HG02588 (cell line): ENCODE data around the gene MOK.

Experiments used
- ATAC-seq: cut with Tn5 transposase; IDR thresholded peaks from one replicate; pipeline ENCODE4 v1.9.1; 2021; ENCODE audit warnings: mild to moderate bottlenecking, moderate library complexity; ENCODE audit not compliant: unreplicated experiment

MOK gene

GRCh38 chr14:102209224-102209966 is 95.6 kb downstream of the MOK start:
- no peak for ATAC-seq

DNA sequence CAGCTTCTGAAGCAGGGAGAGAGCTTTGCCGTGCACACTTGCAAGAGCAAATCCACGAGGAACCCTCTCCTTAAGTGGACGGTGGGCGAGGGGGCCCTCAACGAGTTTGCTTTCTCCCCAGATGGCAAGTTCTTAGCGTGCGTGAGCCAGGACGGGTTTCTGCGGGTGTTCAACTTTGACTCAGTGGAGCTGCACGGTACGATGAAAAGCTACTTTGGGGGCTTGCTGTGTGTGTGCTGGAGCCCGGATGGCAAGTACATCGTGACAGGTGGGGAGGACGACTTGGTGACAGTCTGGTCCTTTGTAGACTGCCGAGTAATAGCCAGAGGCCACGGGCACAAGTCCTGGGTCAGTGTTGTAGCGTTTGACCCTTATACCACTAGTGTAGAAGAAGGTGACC is 96.2 kb downstream of the MOK start:
- ATAC-seq: no peak

DNA sequence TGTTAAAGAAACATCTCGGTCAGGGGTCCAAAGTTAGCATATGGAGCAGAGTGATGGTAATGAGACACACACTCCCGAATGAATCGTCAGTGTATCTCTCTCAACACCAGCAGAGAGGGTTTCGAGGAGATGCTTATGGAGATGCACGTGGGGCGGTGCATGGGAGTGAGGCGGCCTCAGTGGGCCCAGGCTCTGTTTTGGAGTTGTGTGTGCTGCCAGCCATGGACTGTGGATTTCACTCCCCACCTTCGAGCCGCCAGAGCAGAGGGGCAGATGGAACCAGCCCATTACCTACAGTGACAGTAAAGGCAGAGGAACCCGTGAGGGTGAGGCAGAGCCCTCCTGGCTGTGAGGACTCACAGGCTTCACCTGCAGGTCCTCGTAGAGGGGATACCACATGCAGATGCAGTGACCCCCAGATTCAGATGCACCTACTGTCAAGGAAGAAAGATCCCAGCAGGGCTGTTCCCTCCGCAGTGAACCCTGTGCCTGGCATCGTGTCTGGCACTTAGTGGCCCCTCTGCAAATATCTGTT is 97.1 kb downstream of the MOK start:
- ATAC-seq: no peak

DNA sequence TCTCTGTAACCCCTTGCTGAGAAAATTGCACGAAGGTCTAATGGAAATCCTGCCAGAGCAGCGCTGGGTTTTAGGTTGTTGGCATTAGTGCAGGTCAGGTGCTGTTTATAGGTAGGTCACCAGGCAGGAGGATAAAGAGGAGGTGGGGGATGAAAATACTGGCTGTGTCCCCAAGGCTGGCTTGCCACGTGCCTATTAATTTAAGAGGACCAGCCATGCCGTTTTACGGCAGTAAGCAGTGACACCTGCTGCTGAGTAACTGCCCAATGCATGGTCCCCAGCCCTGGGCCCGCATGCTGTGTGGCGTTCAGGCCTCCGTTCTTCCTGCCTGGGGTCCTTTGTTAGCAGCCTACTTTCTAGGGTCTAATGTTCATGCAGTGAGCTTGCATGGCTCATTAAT is 98.0 kb downstream of the MOK start:
- no peak for ATAC-seq

DNA sequence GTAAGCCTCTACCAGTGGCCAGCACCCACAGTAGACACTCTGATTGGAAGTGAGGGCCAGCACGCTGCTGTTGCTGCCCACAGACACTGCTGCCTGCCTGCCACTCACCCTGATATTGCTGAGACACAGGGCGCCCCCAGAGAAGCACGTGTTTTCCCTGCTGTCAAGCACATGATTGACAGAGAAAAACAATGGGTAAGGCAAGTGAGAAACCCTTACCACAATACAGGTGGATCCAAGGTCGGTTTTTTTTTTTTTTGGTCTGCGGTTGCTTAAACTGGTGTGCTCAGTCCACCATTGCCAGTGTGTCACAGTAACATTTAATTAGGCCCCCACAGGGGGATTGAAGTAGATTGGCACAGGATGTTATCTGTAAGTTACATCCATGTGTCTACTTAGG is 99.4 kb downstream of the MOK start:
- no peak for ATAC-seq

GRCh38 chr14:102203382-102203781 is 101.6 kb downstream of the MOK start:
- no peak for ATAC-seq

GRCh38 chr14:102202944-102203343 is 102.0 kb downstream of the MOK start:
- ATAC-seq: no peak

DNA sequence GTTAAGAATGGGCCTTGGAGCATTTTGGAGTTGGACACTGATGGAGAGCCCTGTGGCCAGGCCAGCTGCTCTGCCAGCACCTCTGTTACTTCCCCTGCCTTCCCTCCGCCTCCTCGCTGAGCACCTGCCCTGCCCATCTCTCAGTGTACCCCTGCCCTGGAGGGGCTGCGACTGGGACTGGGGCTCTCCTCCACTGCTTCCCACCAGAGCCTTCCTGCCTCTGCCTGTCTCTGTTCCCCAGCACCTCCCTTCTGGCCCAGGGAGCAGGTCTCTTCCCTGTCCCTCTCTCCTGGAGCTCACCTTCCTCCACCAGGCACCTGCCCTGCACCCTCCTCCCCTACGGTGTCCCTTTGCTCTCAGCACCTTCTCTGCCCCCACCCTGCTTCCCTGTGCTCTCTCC is 103.2 kb downstream of the MOK start:
- no peak for ATAC-seq

- ATAC-seq: no peak
Observed at GRCh38 chr14:102201353-102201738, 103.6 kb downstream of the MOK start.

DNA sequence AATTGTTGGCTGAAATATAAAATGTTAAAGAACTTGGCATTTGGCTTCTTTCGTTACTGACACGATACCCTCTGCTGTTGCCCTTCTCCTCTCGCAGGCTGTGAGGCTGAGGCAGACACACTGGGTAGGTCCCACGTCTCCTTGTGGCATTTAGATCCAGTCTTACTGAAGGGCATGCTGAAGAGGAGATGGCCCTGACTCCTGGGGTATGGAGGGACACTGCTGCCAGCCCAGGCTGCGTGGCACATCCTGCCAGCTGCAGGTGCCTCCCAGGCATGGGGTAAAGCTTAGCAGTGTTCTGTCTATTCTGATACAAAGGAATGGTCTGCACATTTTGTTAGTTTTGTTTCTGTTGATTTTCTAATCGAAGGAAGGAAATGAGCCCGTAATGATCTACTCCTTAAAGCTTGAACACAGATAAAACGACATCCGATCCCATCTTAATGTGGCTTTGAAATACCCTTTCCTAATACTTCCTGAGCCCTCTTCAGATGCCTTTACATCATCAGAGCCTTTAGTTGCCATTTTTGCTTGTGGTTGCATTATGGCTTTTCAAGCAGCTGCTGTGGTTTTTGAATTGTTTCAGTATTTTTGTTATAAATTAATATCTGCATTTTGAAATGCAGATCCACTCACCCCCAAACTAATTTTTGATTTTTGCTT is 104.1 kb downstream of the MOK start:
- ATAC-seq: no peak

GRCh38 chr14:102197317-102197853 is 107.6 kb downstream of the MOK start:
- ATAC-seq: no peak

GRCh38 chr14:102196902-102197230 is 108.1 kb downstream of the MOK start:
- no peak for ATAC-seq

GRCh38 chr14:102196039-102196901 is 108.7 kb downstream of the MOK start:
- ATAC-seq: no peak

- no peak for ATAC-seq
Observed at GRCh38 chr14:102195446-102195845, 109.5 kb downstream of the MOK start.

- ATAC-seq: no peak
Observed at GRCh38 chr14:102194856-102195255, 110.1 kb downstream of the MOK start.

GRCh38 chr14:102192840-102193502 is 112.0 kb downstream of the MOK start:
- ATAC-seq: no peak

- ATAC-seq: no peak
Observed at GRCh38 chr14:102189874-102190273, 115.1 kb downstream of the MOK start.

DNA sequence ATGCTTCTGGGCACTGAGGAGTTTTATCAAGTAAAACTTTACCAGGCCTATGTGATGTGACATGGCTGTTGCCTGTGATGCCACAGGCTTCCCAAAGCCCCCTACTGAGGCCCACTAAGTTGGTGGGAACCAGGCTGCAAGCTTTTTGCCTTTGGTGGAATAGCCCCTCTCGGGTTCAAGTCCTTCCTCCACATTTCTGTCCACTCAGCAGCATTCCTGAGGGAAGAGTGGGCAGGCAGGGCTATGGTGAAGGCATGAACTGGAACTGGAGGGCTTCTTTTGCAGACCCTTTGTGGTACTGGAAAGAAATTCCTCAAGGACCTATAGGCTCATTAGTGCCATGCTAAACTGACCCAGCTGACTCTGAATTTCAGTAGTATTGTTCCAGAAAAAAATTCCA is 116.8 kb downstream of the MOK start:
- no peak for ATAC-seq

DNA sequence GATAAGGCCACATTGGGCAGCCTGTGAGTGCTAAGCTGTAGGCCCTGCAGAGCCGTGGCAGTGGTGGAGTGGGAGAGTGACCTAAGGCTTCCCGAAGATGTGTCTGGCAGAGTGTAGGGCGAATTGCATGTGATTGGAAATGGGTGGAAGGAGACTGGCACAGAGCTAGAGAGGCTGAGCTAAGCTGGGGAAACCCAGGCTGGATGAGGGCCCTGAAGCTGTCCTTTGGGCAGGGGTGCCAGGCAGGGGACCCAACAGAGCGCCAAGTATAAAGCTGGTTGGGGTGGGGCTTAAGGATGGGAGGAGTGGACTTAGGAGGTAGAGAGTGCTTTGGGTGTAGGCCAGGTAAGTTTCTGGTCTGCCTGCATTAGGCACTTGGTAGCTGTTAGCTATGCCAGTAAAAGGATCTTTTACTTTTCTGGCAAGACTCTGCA is 117.4 kb downstream of the MOK start:
- ATAC-seq: no peak

DNA sequence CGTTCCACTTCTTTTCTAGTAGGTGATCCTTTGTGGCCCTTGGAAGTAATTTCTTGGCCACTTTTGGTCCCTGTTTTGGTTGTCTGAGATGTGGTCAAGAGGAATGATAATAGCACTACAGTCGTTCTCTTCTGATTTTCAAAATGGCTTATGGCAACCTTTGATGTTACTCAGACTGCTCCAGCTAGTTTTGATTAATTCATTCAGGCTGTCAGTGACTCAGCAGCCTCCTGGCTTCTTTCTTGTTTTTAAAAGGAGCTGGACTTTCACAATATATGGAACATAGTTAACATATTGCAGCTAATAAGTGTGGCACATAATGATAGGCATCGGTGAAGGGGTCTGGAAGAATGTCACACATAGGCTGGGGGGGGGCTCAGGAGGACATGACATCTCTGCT is 117.9 kb downstream of the MOK start:
- ATAC-seq: no peak

DNA sequence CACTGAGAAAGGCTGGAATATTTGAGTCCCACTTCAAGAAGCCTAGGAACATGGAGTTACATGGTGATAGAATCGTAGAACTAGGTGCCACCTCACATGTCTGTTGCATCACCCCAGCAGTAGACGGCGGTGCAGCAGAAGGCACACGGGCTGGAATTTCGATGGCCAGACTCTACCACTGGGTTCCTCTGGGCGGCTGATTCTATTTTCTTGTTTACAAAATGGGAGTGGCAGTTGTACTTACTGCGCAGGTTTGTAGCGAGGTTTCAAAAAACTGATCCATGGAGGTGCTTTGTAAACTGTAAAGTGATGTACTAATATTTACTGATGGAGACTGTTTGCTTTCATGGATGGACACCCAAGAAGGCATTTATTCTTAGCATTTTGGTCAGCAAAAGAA is 119.6 kb downstream of the MOK start:
- ATAC-seq: no peak
